ENCODE data around the gene SLC16A13. TPM values are rescaled to one million over a fixed set of nuclear protein-coding genes. Genes with fewer than 3 reads are reported as not detected.

The SLC16A13 gene
- total and polyA plus RNA-seq, 4 donors, result 0.10 to 2.4 (median 1.1) TPM

DNA sequence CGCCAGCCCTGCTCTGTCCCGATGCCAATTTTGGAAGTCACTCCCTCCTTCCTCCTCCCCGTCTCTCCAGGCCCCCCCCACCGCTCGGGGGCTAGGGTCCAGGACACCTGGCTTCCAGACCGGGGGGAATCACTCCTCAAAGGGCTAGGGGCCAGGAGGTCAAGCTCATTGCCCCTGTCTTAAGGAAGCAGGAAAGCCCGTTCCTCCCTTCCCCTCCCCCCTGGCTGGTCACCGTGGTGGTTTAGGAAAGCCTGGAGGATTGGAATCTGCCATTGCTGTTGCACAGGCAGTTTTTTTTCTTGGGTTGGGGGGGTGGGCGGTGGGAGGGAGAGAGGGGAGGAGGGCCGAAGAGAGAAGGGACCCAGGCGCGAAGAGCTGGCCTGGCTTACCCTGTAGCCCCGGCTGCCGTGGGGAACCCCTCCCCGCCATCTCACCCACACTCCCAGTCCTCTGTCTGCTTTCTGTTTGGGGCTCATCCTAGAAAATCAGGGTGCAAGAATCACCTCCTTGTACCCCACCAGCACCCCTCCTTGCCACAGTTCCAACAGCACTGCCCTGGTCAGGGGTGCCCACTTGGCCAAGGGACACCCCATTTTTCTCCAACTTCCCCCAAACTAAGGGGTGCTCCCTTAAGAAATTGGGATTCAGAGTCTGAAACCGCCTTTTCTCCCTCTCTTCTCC is 15.8 kb upstream of the SLC16A13 start:
- 7% methylated on average over 5 of the region's 16 CpGs for WGBS (ENCODE audit: insufficient coverage)
- peaks cover 24% of the 10 kb centered on the region for H3K36me3 ChIP-seq (ENCODE audit: control insufficient read depth, insufficient read depth, low read length)
- H3K4me1 ChIP-seq (ENCODE audit: control insufficient read depth, insufficient read depth, low read length), result peaks cover 82% of the 10 kb centered on the region
- peak overlapping the region; percentile 64 for H3K4me3 ChIP-seq (ENCODE audit: low read depth, low read length)
- H3K27ac ChIP-seq (ENCODE audit: low read depth, low read length), result peak overlapping the region; percentile 6
- H3K9me3 ChIP-seq (ENCODE audit: control insufficient read depth, insufficient read depth, low read length), result no peaks in the 10 kb centered on the region
- DNase-seq (ENCODE audit: low read depth in 4 of 6, low spot score in 6 of 6), result peak in 2 of 6 donors; percentile 63 to 91
- H3K27me3 ChIP-seq (ENCODE audit: control insufficient read depth, insufficient read depth, low read length), result peaks cover 35% of the 10 kb centered on the region

DNA sequence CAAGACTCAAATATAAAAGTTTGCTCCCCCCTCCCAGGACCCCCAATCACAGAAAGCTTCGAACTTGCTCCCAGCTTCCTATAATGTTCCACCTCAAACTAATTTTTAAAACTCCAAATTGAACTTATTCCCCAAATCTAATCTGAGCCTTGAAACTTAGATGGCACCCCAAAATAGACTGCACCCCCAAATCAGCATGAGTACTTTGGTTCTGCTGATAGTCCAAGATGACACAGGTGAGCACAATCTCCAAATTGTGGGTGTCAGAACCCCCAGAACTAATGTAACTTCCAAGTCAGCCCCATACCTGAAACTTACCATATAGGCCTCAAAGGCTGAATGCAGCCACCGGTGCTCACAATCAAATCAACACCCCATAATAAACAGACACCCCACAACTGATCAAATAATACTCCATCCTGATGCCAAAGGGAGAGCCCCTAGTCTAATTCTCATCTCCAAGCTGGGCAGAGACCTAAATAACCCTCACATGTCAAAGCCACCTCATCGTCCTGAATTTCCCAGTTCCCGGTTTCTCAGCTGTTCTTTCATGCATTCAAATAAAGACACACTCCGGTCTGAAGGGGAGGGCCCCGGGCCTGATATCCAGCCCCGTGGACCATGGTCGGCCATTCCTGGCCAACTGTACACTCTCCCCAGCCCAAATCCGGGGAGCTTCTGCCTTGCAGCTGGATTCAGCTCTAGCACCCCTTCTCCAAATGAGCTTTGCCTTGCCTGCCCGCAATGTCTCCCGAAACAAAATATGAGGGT is 14.7 kb upstream of the SLC16A13 start:
- DNase-seq (ENCODE audit: low read depth in 4 of 6, low spot score in 6 of 6), result no peak
- Histone ChIP-seq H3K27ac (ENCODE audit: low read depth, low read length) (no peak overlapping the region), H3K36me3 (ENCODE audit: control insufficient read depth, insufficient read depth, low read length) (peaks cover 24% of the 10 kb centered on the region), H3K27me3 (ENCODE audit: control insufficient read depth, insufficient read depth, low read length) (peaks cover 35% of the 10 kb centered on the region), H3K4me1 (ENCODE audit: control insufficient read depth, insufficient read depth, low read length) (peaks cover 73% of the 10 kb centered on the region), H3K9me3 (ENCODE audit: control insufficient read depth, insufficient read depth, low read length) (no peaks in the 10 kb centered on the region), H3K4me3 (ENCODE audit: low read depth, low read length) (no peak overlapping the region)
- 82% methylated on average over 11 of the region's 11 CpGs for WGBS (ENCODE audit: insufficient coverage)

DNA sequence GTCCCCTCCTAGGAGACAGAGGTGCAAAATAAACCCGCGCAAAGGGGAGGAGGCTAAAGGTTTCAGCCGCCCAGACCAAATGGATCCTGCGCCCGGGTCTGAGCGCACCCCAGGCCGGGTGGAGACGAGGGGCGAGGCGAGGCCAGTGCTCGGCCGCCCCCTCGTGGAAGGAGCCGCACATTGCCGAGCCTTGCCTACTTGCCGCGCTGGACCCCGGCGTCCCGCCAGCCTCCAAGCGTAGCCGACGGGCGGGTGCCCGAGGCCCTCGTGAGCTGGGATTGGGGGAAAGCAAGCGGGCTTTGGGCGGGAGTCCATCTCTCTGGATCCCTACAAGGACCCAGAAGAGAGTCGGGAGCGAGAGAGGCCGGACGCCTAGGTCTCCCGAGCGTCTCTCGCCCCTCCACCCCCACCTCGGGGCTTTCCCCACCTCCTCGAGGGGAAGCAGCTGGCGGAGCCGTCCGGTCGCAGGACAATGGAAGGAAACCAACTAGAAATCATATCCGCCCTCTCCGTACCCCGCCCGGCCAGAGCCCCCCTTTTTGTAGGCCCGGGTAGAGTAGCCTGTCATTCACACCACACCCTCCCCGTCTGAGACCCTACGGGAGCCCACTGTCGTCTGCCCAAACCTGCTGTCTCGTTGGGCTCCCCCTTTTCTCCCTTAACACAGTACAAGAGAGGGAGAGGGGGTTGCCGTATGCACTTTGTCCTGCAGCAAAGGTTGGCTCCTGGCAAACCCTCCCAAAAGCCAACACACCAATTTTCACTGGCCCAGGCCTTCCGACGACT is 13.6 kb upstream of the SLC16A13 start:
- WGBS (ENCODE audit: insufficient coverage), result 3% methylated on average over 48 of the region's 53 CpGs
- H3K4me1 ChIP-seq (ENCODE audit: control insufficient read depth, insufficient read depth, low read length), result peaks cover 62% of the 10 kb centered on the region
- peak overlapping the region; percentile 77 for H3K27ac ChIP-seq (ENCODE audit: low read depth, low read length)
- H3K4me3 ChIP-seq (ENCODE audit: low read depth, low read length), result peak overlapping the region; percentile 19
- peaks cover 35% of the 10 kb centered on the region for H3K27me3 ChIP-seq (ENCODE audit: control insufficient read depth, insufficient read depth, low read length)
- peak in 2 of 6 donors; percentile 61 to 86 for DNase-seq (ENCODE audit: low read depth in 4 of 6, low spot score in 6 of 6)
- peaks cover 13% of the 10 kb centered on the region for H3K36me3 ChIP-seq (ENCODE audit: control insufficient read depth, insufficient read depth, low read length)
- H3K9me3 ChIP-seq (ENCODE audit: control insufficient read depth, insufficient read depth, low read length), result no peaks in the 10 kb centered on the region

DNA sequence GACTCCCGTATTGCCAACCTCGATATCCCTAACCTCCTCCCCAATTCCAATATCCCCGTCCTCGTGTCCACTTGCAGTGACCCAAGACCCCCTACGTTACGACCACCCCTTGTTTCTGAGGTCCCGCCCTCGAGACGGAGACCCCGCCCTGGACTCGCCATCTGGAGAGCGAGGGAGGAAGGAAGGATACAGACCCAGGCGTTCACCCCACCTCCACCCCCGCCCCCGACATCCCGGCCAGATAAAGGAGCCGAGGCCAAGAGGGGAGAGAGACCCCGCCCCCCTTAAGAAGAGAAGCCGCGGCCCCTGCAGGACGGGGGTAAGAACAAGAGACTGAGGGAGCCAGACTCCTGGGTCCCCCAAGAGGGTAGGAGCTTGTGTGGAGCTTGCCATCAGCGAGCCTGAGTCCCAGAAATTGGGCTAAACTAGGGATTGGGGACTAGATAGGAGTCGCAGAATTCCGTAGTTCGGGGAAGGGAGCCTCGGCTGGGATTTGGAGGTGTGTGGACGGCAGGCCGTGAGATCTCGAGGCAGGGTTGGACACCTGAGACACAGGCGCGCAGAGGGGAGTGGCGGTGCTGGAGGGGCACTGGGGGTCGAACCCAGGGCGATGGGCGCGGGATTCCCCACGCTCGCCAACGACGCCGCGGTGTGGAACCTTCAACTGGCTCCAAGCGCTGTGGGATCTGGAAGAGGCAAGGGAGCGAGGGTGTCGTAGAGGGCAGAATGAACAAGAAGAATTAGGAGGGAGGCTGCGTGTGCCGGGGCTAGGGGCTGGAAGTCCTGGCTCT is 12.8 kb upstream of the SLC16A13 start, which contains the start of gene BCL6B:
Gene BCL6B (plus strand): TSS at position 270 of the 791 bp plus-strand sequence. CDS start 622 bp downstream, outside the sequence.
- peaks cover 54% of the 10 kb centered on the region for H3K4me1 ChIP-seq (ENCODE audit: control insufficient read depth, insufficient read depth, low read length)
- peaks cover 5% of the 10 kb centered on the region for H3K36me3 ChIP-seq (ENCODE audit: control insufficient read depth, insufficient read depth, low read length)
- peaks cover 35% of the 10 kb centered on the region for H3K27me3 ChIP-seq (ENCODE audit: control insufficient read depth, insufficient read depth, low read length)
- H3K27ac ChIP-seq (ENCODE audit: low read depth, low read length), result peak within 1 kb of the TSS; percentile 77
- H3K4me3 ChIP-seq (ENCODE audit: low read depth, low read length), result peak within 1 kb of the TSS; percentile 26
- WGBS (ENCODE audit: insufficient coverage), result 13% methylated on average over 35 of the region's 47 CpGs
- no peaks in the 10 kb centered on the region for H3K9me3 ChIP-seq (ENCODE audit: control insufficient read depth, insufficient read depth, low read length)
- no peak for DNase-seq (ENCODE audit: low read depth in 4 of 6, low spot score in 6 of 6)

DNA sequence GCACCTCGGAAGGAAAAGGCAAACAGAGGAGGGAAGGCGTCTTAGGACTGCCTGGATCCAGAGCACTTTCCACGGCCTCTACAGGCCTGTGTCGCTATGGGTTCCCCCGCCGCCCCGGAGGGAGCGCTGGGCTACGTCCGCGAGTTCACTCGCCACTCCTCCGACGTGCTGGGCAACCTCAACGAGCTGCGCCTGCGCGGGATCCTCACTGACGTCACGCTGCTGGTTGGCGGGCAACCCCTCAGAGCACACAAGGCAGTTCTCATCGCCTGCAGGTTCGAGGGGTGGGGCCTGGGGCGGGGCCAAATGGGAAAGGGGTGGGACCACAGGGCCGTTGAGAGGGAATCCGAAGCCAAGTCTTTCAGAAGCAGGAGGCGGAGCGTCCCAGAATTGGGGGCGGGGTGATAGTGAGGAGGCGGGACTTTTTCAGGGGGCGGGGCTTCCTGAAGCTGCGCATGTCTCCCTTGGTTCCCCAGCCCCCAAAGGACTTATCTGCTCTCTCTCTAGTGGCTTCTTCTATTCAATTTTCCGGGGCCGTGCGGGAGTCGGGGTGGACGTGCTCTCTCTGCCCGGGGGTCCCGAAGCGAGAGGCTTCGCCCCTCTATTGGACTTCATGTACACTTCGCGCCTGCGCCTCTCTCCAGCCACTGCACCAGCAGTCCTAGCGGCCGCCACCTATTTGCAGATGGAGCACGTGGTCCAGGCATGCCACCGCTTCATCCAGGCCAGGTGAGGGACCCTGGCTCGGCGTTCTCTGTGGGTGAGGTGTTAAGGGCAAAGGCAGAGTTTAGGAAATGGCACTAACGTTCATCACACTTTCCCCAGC is 12.0 kb upstream of the SLC16A13 start:
- no peaks in the 10 kb centered on the region for H3K36me3 ChIP-seq (ENCODE audit: control insufficient read depth, insufficient read depth, low read length)
- peaks cover 35% of the 10 kb centered on the region for H3K27me3 ChIP-seq (ENCODE audit: control insufficient read depth, insufficient read depth, low read length)
- peaks cover 46% of the 10 kb centered on the region for H3K4me1 ChIP-seq (ENCODE audit: control insufficient read depth, insufficient read depth, low read length)
- peak overlapping the region; percentile 26 for H3K4me3 ChIP-seq (ENCODE audit: low read depth, low read length)
- DNase-seq (ENCODE audit: low read depth in 4 of 6, low spot score in 6 of 6), result peak in 2 of 6 donors; percentile 86 to 91
- WGBS (ENCODE audit: insufficient coverage), result 29% methylated on average over 36 of the region's 51 CpGs
- no peaks in the 10 kb centered on the region for H3K9me3 ChIP-seq (ENCODE audit: control insufficient read depth, insufficient read depth, low read length)
- peak overlapping the region; percentile 77 for H3K27ac ChIP-seq (ENCODE audit: low read depth, low read length)

DNA sequence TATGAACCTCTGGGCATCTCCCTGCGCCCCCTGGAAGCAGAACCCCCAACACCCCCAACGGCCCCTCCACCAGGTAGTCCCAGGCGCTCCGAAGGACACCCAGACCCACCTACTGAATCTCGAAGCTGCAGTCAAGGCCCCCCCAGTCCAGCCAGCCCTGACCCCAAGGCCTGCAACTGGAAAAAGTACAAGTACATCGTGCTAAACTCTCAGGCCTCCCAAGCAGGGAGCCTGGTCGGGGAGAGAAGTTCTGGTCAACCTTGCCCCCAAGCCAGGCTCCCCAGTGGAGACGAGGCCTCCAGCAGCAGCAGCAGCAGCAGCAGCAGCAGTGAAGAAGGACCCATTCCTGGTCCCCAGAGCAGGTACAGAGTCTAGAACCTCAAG is 11.4 kb upstream of the SLC16A13 start:
- Histone ChIP-seq H3K4me3 (ENCODE audit: low read depth, low read length) (no peak overlapping the region), H3K27ac (ENCODE audit: low read depth, low read length) (no peak overlapping the region), H3K9me3 (ENCODE audit: control insufficient read depth, insufficient read depth, low read length) (no peaks in the 10 kb centered on the region), H3K36me3 (ENCODE audit: control insufficient read depth, insufficient read depth, low read length) (no peaks in the 10 kb centered on the region), H3K27me3 (ENCODE audit: control insufficient read depth, insufficient read depth, low read length) (peaks cover 35% of the 10 kb centered on the region), H3K4me1 (ENCODE audit: control insufficient read depth, insufficient read depth, low read length) (peaks cover 40% of the 10 kb centered on the region)
- no peak for DNase-seq (ENCODE audit: low read depth in 4 of 6, low spot score in 6 of 6)
- 89% methylated on average over 4 of the region's 8 CpGs for WGBS (ENCODE audit: insufficient coverage)

DNA sequence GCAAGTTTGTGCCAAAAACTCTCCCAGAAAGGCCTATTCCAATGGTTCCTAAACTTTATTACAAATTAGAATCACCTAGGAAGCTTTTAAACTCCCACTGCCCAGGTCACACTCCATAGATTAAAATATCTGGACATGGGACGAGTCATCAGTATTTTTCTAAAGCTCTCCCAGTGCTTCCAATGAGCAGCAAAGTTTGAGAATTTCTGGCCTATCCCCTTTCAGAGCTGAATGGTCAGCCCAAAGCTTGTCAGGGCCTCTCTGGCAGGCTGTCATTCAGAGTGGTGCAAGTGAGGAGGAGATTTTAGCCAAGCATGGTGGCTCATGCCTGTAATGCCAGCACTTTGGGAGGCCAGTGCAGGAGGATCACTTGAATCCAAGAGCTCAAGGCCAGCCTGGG is 10.6 kb upstream of the SLC16A13 start:
- Histone ChIP-seq H3K4me3 (ENCODE audit: low read depth, low read length) (no peak overlapping the region), H3K27ac (ENCODE audit: low read depth, low read length) (no peak overlapping the region), H3K36me3 (ENCODE audit: control insufficient read depth, insufficient read depth, low read length) (no peaks in the 10 kb centered on the region), H3K27me3 (ENCODE audit: control insufficient read depth, insufficient read depth, low read length) (peaks cover 35% of the 10 kb centered on the region), H3K4me1 (ENCODE audit: control insufficient read depth, insufficient read depth, low read length) (peaks cover 32% of the 10 kb centered on the region), H3K9me3 (ENCODE audit: control insufficient read depth, insufficient read depth, low read length) (no peaks in the 10 kb centered on the region)
- WGBS (ENCODE audit: insufficient coverage), result 100% methylated on average over 1 of the region's 1 CpG
- DNase-seq (ENCODE audit: low read depth in 4 of 6, low spot score in 6 of 6), result no peak

DNA sequence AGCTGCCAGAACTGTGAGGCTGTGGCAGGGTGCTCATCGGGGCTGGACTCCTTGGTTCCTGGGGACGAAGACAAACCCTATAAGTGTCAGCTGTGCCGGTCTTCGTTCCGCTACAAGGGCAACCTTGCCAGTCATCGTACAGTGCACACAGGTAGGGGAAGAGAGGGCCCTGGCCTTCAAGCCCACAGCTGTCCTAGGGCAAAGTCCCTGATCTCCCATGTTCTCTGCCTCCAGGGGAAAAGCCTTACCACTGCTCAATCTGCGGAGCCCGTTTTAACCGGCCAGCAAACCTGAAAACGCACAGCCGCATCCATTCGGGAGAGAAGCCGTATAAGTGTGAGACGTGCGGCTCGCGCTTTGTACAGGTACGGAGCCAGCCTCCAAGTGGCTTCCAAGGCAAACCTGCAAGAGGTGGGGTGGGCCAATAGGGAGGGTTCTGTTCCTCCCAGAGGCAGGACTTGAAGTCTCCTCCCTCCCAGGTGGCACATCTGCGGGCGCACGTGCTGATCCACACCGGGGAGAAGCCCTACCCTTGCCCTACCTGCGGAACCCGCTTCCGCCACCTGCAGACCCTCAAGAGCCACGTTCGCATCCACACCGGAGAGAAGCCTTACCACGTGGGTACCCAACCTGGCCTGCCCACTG is 9.2 kb upstream of the SLC16A13 start:
- Histone ChIP-seq H3K36me3 (ENCODE audit: control insufficient read depth, insufficient read depth, low read length) (no peaks in the 10 kb centered on the region), H3K9me3 (ENCODE audit: control insufficient read depth, insufficient read depth, low read length) (no peaks in the 10 kb centered on the region), H3K4me3 (ENCODE audit: low read depth, low read length) (no peak overlapping the region), H3K27me3 (ENCODE audit: control insufficient read depth, insufficient read depth, low read length) (peaks cover 29% of the 10 kb centered on the region), H3K4me1 (ENCODE audit: control insufficient read depth, insufficient read depth, low read length) (peaks cover 28% of the 10 kb centered on the region), H3K27ac (ENCODE audit: low read depth, low read length) (no peak overlapping the region)
- 95% methylated on average over 25 of the region's 29 CpGs for WGBS (ENCODE audit: insufficient coverage)
- DNase-seq (ENCODE audit: low read depth in 4 of 6, low spot score in 6 of 6), result no peak
